HG02943 (cell line): ENCODE measurements around the gene SLC7A7.
"Not testable (repeated sequence)": the region's sequence is repeated elsewhere in the genome, so short reads cannot be mapped to it uniquely, and the experiment has no call there.

Experiments
- ATAC-seq: cut with Tn5 transposase; IDR thresholded peaks from one replicate; pipeline ENCODE4 v1.9.1; 2021; ENCODE audit warnings: mild to moderate bottlenecking, low read depth, moderate library complexity; ENCODE audit not compliant: unreplicated experiment

SLC7A7 gene

GRCh38 chr14:22822016-22822570 is 6.9 kb upstream of the SLC7A7 start:
- no peak for ATAC-seq

DNA sequence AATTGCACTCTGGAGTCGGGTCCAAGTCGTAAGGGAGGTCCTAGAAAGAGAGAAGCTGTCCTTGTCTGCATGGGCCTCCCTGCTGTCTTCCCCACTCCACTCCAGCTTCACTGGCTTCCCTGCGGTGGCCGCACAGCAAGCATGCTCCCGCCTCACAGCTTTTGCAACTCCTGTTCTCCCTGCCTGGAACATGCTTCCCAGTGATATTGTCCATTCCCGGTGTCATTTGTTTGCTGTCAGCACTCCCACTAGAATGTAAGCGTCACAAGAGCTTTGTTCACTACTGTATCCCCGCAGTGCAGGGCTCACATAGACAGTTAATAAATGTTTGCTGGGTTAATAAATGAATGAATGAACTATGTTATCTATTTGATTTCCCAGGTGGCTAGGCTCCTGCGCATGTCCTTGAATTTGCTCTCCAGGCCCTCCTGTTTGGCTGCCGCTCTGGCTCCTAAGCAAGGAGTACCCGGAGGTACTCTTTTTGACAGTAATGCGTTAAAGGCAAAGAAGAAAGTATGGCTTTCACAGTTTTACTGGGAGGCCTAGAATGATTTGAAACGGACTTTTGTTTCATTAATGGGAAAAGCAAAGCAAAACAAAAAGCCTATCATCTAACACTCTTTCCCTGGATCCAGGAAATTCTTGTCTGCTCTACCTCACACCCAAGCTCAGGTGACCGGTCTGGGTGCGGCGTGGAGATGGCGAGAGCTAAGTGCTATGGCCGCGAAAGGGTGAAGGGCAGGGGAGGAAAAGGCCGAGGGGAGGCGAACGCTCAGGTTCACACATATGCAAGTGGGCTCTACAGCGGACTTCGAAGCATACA is 6.2 kb upstream of the SLC7A7 start:
- no peak for ATAC-seq

DNA sequence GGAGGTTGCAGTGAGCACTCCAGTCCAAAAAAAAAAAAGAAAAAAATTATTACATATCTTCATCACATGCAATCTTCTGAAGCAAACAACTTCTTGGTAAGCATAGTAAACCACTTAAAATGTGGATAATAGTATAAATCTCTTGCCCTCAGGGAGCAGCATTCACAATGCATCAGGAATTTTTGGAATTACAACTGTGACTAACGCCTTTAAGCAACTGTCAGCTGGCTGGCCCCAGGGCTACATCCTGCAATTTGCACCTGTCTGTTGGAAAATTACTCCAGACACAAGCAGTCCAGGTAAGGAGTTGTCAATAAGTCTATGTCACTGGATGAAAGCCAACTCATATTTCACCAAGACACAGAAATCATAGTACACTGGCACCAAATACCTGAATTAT is 5.5 kb upstream of the SLC7A7 start:
- ATAC-seq = no peak

DNA sequence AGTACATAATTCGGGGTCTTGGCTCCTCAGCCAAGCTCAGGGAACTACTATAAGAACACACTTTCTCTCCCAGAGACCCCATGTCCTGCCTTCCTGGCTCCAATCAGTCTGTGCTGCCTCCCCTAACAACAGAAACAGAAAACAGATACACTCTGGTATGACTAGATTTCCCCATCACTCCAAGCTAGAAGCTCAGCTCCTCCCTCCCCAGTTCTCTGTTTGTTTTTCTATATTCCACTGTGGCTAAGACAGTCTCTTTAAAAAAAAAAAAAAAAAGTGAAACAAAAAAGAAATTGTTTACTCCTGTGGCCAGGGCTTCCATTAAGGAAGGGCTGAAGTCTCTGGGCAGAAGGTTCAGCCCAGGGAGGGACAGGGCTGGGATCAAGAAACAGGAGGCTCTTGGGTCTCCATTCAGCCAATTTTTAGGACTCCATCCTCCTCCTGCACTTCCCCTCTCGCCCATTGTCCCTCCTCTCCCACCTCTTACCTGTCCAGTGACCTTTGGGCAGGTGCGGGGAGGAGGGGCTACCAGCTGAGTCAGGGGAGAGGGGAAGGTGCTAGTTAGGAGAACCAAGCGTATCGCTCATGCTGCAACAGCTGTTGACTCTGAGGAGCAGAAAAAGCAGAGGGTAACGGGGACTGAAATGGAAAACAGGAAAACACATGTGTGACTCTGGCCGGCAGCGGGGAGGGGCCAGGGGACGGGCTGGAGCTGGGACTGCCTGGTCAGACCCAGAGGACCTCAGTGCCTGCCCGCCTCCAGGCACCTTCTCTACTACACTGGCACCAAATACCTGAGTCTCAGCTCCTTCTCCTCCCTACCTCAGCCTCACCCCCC is 4.1 kb upstream of the SLC7A7 start:
- ATAC-seq = no peak

GRCh38 chr14:22814373-22814772 is 862 bp downstream of the SLC7A7 start:
- no peak for ATAC-seq

- ATAC-seq = no peak
Measured at GRCh38 chr14:22813145-22813544, 2.1 kb downstream of the SLC7A7 start.

DNA sequence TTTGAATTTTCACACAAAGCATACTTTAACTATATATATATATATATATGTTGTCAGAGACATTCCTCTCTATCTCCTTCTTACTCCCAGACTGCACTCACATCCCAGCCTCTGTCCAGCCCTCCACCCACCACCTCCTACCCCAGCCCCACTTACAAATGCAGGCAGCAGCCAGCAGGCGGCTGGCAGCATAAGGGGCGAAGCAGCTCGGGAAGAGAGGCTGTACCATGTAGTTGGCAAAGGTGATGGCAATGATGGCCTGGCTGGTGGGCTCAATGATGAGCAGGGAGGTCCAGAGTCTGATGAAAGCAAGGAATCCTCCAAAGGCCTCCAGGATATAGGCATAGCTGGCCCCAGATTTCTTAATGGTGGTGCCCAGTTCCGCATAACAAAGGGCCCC is 2.5 kb downstream of the SLC7A7 start:
- ATAC-seq = no peak

GRCh38 chr14:22811722-22812121 is 3.5 kb downstream of the SLC7A7 start:
- no peak for ATAC-seq

GRCh38 chr14:22808388-22809209 is 6.6 kb downstream of the SLC7A7 start:
- ATAC-seq = no peak

GRCh38 chr14:22807432-22808087 is 7.7 kb downstream of the SLC7A7 start:
- no peak for ATAC-seq

DNA sequence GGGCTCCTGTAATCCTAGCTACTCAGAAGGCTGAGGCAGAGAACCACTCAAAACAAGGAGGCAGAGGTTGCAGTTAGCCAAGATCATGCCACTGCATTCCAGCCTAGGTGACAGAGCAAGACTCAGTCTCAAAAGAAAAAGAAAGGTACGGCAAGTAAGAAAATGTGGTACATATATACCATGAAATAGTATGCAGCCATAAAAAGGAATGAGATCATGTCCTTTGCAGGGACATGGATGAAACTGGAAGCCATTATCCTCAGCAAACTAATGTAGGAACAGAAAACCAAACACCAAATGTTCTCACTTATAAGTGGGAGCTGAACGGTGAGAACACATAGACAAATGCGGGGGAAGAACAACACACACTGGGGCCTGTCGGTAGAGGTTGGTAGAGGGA is 10.0 kb downstream of the SLC7A7 start:
- ATAC-seq = not testable (repeated sequence)

- ATAC-seq = no peak
Measured at GRCh38 chr14:22803687-22803974, 11.6 kb downstream of the SLC7A7 start.

GRCh38 chr14:22802860-22803686 is 12.2 kb downstream of the SLC7A7 start:
- ATAC-seq = no peak

DNA sequence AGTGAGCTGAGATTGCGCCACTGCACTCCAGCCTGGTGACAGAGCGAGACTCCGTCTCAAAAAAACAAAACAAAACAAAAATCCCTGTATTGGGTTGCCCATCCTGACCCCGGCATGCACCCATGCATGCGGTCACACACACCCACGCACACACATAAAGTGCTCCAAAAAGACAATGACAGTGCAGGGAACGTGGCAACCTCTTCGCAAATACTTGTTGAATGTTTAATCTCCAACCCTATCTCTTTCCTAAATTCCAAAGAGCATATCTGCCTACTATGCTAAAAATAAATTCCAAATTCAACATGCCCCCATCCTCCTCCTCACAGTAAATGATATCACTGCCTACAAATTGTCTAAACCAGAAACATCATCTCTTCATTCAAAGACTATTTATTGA is 13.5 kb downstream of the SLC7A7 start:
- no peak for ATAC-seq

DNA sequence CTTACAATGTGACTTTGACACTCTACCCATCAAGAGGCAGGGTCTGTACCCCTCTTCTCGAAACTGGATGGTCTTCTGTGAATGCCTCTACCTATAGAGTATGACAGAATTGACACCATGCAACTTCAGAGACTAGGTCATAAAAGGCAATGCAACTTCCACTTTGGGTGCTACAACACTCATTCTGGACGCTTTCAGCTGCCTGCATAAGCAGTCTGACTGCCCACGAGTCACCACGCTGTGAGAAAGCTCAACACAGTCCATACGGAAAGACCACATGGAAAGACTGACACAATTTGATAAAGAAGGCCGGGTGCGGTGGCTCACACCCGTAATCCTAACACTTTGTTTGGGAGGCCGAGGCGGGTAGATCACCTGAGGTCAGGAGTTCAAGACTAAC is 14.9 kb downstream of the SLC7A7 start:
- ATAC-seq = no peak

GRCh38 chr14:22798528-22798927 is 16.7 kb downstream of the SLC7A7 start:
- no peak for ATAC-seq

GRCh38 chr14:22797017-22797917 is 18.0 kb downstream of the SLC7A7 start:
- no peak for ATAC-seq

DNA sequence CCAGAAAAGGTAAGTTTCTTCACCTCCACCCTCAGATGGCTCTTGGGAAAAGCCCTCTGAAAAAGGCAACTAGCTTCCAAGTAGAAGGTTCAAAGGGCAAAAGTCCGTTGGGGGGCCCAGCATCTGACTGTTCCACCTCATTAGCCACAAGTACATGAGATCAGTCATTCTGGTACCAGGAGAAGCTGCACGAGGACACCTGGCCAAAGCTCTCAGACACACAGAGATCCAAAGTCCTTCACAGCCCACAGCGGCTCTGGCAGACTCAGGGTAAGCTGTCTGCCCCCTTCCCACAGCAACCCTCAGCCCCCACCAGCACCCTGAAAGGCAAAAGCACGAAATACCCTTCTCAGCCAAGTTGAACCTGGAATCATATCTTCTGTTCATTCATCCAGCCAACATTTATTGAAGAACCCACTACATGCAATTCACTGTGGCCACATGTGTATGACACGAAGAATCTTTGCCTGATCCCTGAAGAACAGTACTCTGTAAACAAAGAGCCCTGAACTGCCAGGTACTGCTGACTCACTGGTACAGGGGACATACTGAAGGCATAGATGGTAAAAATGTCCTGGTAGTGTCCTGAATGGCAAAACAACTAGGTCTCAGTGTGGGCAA is 19.0 kb downstream of the SLC7A7 start:
- ATAC-seq = peak; percentile 56
